ENCODE data around the gene FGF11.

- TF ChIP-seq, protein P1, sequence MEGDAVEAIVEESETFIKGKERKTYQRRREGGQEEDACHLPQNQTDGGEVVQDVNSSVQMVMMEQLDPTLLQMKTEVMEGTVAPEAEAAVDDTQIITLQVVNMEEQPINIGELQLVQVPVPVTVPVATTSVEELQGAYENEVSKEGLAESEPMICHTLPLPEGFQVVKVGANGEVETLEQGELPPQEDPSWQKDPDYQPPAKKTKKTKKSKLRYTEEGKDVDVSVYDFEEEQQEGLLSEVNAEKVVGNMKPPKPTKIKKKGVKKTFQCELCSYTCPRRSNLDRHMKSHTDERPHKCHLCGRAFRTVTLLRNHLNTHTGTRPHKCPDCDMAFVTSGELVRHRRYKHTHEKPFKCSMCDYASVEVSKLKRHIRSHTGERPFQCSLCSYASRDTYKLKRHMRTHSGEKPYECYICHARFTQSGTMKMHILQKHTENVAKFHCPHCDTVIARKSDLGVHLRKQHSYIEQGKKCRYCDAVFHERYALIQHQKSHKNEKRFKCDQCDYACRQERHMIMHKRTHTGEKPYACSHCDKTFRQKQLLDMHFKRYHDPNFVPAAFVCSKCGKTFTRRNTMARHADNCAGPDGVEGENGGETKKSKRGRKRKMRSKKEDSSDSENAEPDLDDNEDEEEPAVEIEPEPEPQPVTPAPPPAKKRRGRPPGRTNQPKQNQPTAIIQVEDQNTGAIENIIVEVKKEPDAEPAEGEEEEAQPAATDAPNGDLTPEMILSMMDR (IDR thresholded peaks at IDR 0.05), result peak in 3 of 4 experiments; percentile 40 to 61 (median 52)
- no peak for TF ChIP-seq EP300 (IDR thresholded peaks at IDR 0.05)
These were observed 44.7 kb upstream of the FGF11 start, which contains the start of gene PLSCR3 for GRCh38 chr17:7394452-7395191.
